ENCODE data around the gene TMEM121. TPM values are rescaled to one million over a fixed set of nuclear protein-coding genes. Genes with fewer than 3 reads are reported as not detected.
"Not testable (repeated sequence)": the region's sequence is repeated elsewhere in the genome, so short reads cannot be mapped to it uniquely, and the experiment has no call there.

The TMEM121 gene
- polyA plus RNA-seq, 1 of the 3 experiments (the other 2 are of a cell fraction): 9.1 TPM

DNA sequence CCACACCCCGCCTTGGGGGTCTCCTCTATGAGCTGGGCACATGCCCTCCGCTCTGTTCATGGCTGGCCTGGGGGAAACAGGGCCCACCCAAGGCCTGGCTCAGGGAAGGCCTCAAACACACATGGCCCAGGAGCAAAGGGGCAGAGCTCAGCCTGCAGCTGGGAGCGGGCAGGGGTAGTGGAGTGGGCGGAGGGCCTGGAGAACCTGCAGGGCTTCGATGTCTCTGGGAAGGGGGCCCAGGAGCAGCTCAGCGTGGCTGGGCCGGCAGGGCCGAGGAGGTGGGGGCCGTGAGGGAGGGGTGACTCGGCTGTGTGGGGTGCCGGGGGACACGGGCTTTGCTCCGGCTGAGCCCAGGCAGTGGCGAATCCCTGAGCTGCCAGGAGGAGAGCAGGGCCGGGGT lies 47.5 kb downstream of the TMEM121 start:
- H3K4me3 ChIP-seq (ENCODE audit: low read depth in 2 of 2, low read length in 1 of 2); H3K9me2 ChIP-seq; H3K9me3 ChIP-seq; H3K79me2 ChIP-seq (ENCODE audit: insufficient read depth); H3K27me3 ChIP-seq (ENCODE audit: insufficient read depth); H3K36me3 ChIP-seq (replicated peaks in 1 of 2; ENCODE audit: control insufficient read depth in 1 of 2, insufficient read depth in 2 of 2, low read length in 1 of 2); CTCF ChIA-PET; H3F3A ChIP-seq (replicated peaks; ENCODE audit: insufficient read depth); DNase-seq; H3K27ac ChIP-seq (ENCODE audit: low read depth in 2 of 2, low read length in 1 of 2); H2AFZ ChIP-seq (ENCODE audit: low read depth); H3K4me2 ChIP-seq; H4K20me1 ChIP-seq (ENCODE audit: insufficient read depth); POLR2A ChIA-PET; H3K4me1 ChIP-seq (ENCODE audit: control insufficient read depth in 1 of 2, insufficient read depth in 2 of 2, low read depth in 1 of 2, low read length in 1 of 2); H3K9ac ChIP-seq: not testable (repeated sequence)
- 47% methylated on average over 6 of the region's 15 CpGs for WGBS (ENCODE audit: low lambda C conversion rate)

- no CpG with 5 or more reads among the region's 17 CpGs for WGBS (ENCODE audit: low lambda C conversion rate)
- POLR2A ChIA-PET; H3K9me2 ChIP-seq; CTCF ChIA-PET; DNase-seq; H2AFZ ChIP-seq (ENCODE audit: low read depth); H3K79me2 ChIP-seq (ENCODE audit: insufficient read depth); H3K27me3 ChIP-seq (ENCODE audit: insufficient read depth); H3K4me3 ChIP-seq (ENCODE audit: low read depth in 2 of 2, low read length in 1 of 2); H4K20me1 ChIP-seq (ENCODE audit: insufficient read depth); H3K9ac ChIP-seq; H3F3A ChIP-seq (replicated peaks; ENCODE audit: insufficient read depth); H3K4me2 ChIP-seq; H3K9me3 ChIP-seq; H3K36me3 ChIP-seq (replicated peaks in 1 of 2; ENCODE audit: control insufficient read depth in 1 of 2, insufficient read depth in 2 of 2, low read length in 1 of 2); H3K4me1 ChIP-seq (ENCODE audit: control insufficient read depth in 1 of 2, insufficient read depth in 2 of 2, low read depth in 1 of 2, low read length in 1 of 2); H3K27ac ChIP-seq (ENCODE audit: low read depth in 2 of 2, low read length in 1 of 2): not testable (repeated sequence)
These were observed 48.0 kb downstream of the TMEM121 start for GRCh38 chr14:105574411-105574810.

DNA sequence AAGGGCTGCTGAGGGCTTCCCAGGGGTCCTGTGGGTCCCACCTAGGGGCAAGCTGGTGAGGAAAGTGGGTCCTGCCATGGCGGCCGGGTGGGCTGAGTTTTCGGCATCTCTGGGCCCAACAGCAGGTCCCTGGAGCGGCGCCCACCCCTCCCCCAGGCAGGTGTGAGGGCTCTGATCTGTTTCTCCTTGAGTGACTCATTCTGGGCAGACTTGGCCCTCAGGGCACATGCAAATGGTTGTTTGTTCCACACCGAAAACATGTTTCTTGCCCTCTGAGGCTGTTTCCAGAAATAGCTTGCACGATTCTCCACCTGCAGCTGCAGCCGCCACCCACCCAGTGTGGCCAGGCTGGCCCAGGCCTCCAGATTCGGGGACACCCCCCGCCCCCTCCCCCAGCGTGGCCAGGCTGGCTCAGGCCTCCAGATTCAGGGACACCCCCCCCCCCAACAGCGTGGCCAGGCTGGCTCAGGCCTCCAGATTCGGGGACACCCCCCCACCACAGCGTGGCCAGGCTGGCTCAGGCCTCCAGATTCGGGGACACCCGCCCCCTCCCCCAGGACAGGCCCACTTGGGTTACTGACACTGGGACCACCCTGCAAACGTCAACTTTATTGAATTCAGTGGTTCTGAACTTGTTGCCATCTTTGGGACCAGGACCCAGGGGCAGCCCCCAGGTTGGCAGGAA lies 48.8 kb downstream of the TMEM121 start:
- H3K4me1 ChIP-seq (ENCODE audit: control insufficient read depth in 1 of 2, insufficient read depth in 2 of 2, low read depth in 1 of 2, low read length in 1 of 2); H4K20me1 ChIP-seq (ENCODE audit: insufficient read depth); H3K27me3 ChIP-seq (ENCODE audit: insufficient read depth); DNase-seq; H3K9me2 ChIP-seq; H3K27ac ChIP-seq (ENCODE audit: low read depth in 2 of 2, low read length in 1 of 2); H2AFZ ChIP-seq (ENCODE audit: low read depth); H3K79me2 ChIP-seq (ENCODE audit: insufficient read depth); POLR2A ChIA-PET; H3K4me3 ChIP-seq (ENCODE audit: low read depth in 2 of 2, low read length in 1 of 2); H3K36me3 ChIP-seq (replicated peaks in 1 of 2; ENCODE audit: control insufficient read depth in 1 of 2, insufficient read depth in 2 of 2, low read length in 1 of 2); H3K4me2 ChIP-seq; H3F3A ChIP-seq (replicated peaks; ENCODE audit: insufficient read depth); CTCF ChIA-PET; H3K9ac ChIP-seq; H3K9me3 ChIP-seq: not testable (repeated sequence)
- 8% methylated on average over 2 of the region's 17 CpGs for WGBS (ENCODE audit: low lambda C conversion rate)

- no peaks in the 10 kb centered on the region for H3K27me3 ChIP-seq (ENCODE audit: insufficient read depth)
- no peak for DNase-seq
- no peaks in the 10 kb centered on the region for H3K79me2 ChIP-seq (ENCODE audit: insufficient read depth)
- no peak overlapping the region for H3K4me2 ChIP-seq
- H3K36me3 ChIP-seq (replicated peaks in 1 of 2; ENCODE audit: control insufficient read depth in 1 of 2, insufficient read depth in 2 of 2, low read length in 1 of 2): no peaks in the 10 kb centered on the region
- H3K9me3 ChIP-seq: no peaks in the 10 kb centered on the region
- H2AFZ ChIP-seq (ENCODE audit: low read depth): no peak overlapping the region
- no peaks in the 10 kb centered on the region for H3K9me2 ChIP-seq
- no peaks in the 10 kb centered on the region for H4K20me1 ChIP-seq (ENCODE audit: insufficient read depth)
- POLR2A ChIA-PET: no interaction called here
- H3K4me3 ChIP-seq (ENCODE audit: low read depth in 2 of 2, low read length in 1 of 2): no peak overlapping the region
- WGBS (ENCODE audit: low lambda C conversion rate): 51% methylated on average over 2 of the region's 2 CpGs
- H3F3A ChIP-seq (replicated peaks; ENCODE audit: insufficient read depth): no peaks in the 10 kb centered on the region
- H3K9ac ChIP-seq: no peak overlapping the region
- H3K27ac ChIP-seq (ENCODE audit: low read depth in 2 of 2, low read length in 1 of 2): no peak overlapping the region
- no peaks in the 10 kb centered on the region for H3K4me1 ChIP-seq (ENCODE audit: control insufficient read depth in 1 of 2, insufficient read depth in 2 of 2, low read depth in 1 of 2, low read length in 1 of 2)
- no peak for TF ChIP-seq JUND (IDR thresholded peaks at IDR 0.05)
- CTCF ChIA-PET: interaction anchor here (0.7 kb wide), 1 partner anchor 27 kb away, joined by 3 read pairs; no protein-coding TSS in a partner anchor
These were observed 50.2 kb downstream of the TMEM121 start for GRCh38 chr14:105576525-105577088.

Measured in SK-N-SH (cell line).